HEK293 (cell line): ENCODE data around the gene TNNI3K.

ENCODE experiments used
- CTCF ChIA-PET: fragments of 350-600 bp; formaldehyde crosslinking; extraction: SDS; loops from one replicate; lab custom pipeline; 2021; ENCODE audit warnings: antibody characterized with exemption; lab: Yijun Ruan, JAX
- POLR2A ChIA-PET: fragments of 300-600 bp; formaldehyde crosslinking; extraction: SDS; loops from one replicate; lab custom pipeline; 2020; ENCODE audit warnings: antibody characterized with exemption, inconsistent platforms; lab: Yijun Ruan, JAX
- H3K27ac ChIP-seq: fragments of 200-500 bp; sonication (Bioruptor generic); 2 replicates; pipeline ENCODE4 v1.5.1; 2014; ENCODE audit warnings: low read depth, low read length, control low read depth, inconsistent platforms; ENCODE audit errors: extremely low read depth
- H3K36me3 ChIP-seq, 2 experiments: fragments of 200-500 bp in 1 of 2; sonication (Bioruptor generic) in 1 of 2; 1 replicate in 1 of 2; 2 replicates in 1 of 2; pipeline ENCODE4 v1.5.1; 2014 to 2017; ENCODE audit warnings: inconsistent platforms in 2 of 2, low read length in 2 of 2; ENCODE audit not compliant: control insufficient read depth in 2 of 2, insufficient read depth in 1 of 2
- H3K4me1 ChIP-seq: fragments of 200-500 bp; sonication (Bioruptor generic); 2 replicates; pipeline ENCODE4 v1.5.1; 2014; ENCODE audit warnings: mild to moderate bottlenecking, low read length, inconsistent platforms; ENCODE audit not compliant: control insufficient read depth, insufficient read depth
- H3K4me3 ChIP-seq: 2 replicates; pipeline ENCODE4 v1.5.1; 2011; ENCODE audit warnings: low read depth, mild to moderate bottlenecking, control low read depth, low read length, moderate library complexity
- H3K9me3 ChIP-seq: fragments of 200-500 bp; sonication (Bioruptor generic); 2 replicates; pipeline ENCODE4 v1.5.1; 2014; ENCODE audit warnings: low read depth, low read length, inconsistent platforms; ENCODE audit not compliant: control insufficient read depth, insufficient read depth
- INSM2 ChIP-seq: fragments of 450-650 bp; formaldehyde crosslinking; IDR thresholded peaks from 2 replicates; pipeline ENCODE4 v1.5.1; 2016; ENCODE audit warnings: missing biosample characterization, missing genetic modification characterization
- KLF7 ChIP-seq: fragments of 450-650 bp; formaldehyde crosslinking; IDR thresholded peaks from 2 replicates; pipeline ENCODE4 v1.5.1; 2016; ENCODE audit warnings: missing biosample characterization, missing genetic modification characterization, borderline replicate concordance
- MEIS1 ChIP-seq: sonication (generic); formaldehyde crosslinking; IDR thresholded peaks from 2 replicates; pipeline ENCODE4 v1.8.1; 2022; ENCODE audit warnings: missing genetic modification reagents, mild to moderate bottlenecking, borderline replicate concordance
- REST ChIP-seq: fragments of 450-650 bp; formaldehyde crosslinking; IDR thresholded peaks from 2 replicates; pipeline ENCODE4 v1.5.1; 2016; ENCODE audit warnings: missing biosample characterization, missing genetic modification characterization
- SETDB1 ChIP-seq: IDR thresholded peaks from one replicate; pipeline ENCODE4 v1.6.1; 2017; ENCODE audit warnings: mild to moderate bottlenecking, low read length, moderate library complexity, mixed read lengths; ENCODE audit not compliant: insufficient read length
- YY1 ChIP-seq: fragments of 450-650 bp; formaldehyde crosslinking; IDR thresholded peaks from 2 replicates; pipeline ENCODE4 v1.5.1; 2018; ENCODE audit warnings: missing biosample characterization, missing genetic modification characterization
- ZBTB17 ChIP-seq: fragments of 450-650 bp; formaldehyde crosslinking; IDR thresholded peaks from 2 replicates; pipeline ENCODE4 v1.5.1; 2016; ENCODE audit warnings: missing biosample characterization, missing genetic modification characterization
- ZFP41 ChIP-seq: fragments of 450-650 bp; formaldehyde crosslinking; IDR thresholded peaks from 2 replicates; pipeline ENCODE4 v1.5.1; 2016; ENCODE audit warnings: missing biosample characterization, missing genetic modification characterization, borderline replicate concordance
- ZNF138 ChIP-seq: fragments of 450-650 bp; formaldehyde crosslinking; IDR thresholded peaks from 2 replicates; pipeline ENCODE4 v1.5.1; 2016; ENCODE audit warnings: missing biosample characterization, missing genetic modification characterization, borderline replicate concordance
- ZNF16 ChIP-seq: fragments of 450-650 bp; formaldehyde crosslinking; IDR thresholded peaks from 2 replicates; pipeline ENCODE4 v1.5.1; 2016; ENCODE audit warnings: low read depth, missing biosample characterization, missing genetic modification characterization
- ZNF174 ChIP-seq: fragments of 450-650 bp; formaldehyde crosslinking; IDR thresholded peaks from 2 replicates; pipeline ENCODE4 v1.5.0; 2017; ENCODE audit warnings: missing biosample characterization, mild to moderate bottlenecking, missing genetic modification characterization
- ZNF184 ChIP-seq: fragments of 450-650 bp; IDR thresholded peaks from 2 replicates; pipeline ENCODE4 v1.5.1; 2018; ENCODE audit warnings: missing biosample characterization, mild to moderate bottlenecking, missing genetic modification characterization
- ZNF239 ChIP-seq: fragments of 450-650 bp; formaldehyde crosslinking; IDR thresholded peaks from 2 replicates; pipeline ENCODE4 v1.5.1; 2016; ENCODE audit warnings: missing biosample characterization, missing genetic modification characterization
- ZNF302 ChIP-seq: fragments of 450-650 bp; formaldehyde crosslinking; IDR thresholded peaks from 2 replicates; pipeline ENCODE4 v1.5.1; 2016; ENCODE audit warnings: missing biosample characterization, missing genetic modification characterization, low read depth
- ZNF324 ChIP-seq: fragments of 450-650 bp; formaldehyde crosslinking; IDR thresholded peaks from 2 replicates; pipeline ENCODE4 v1.5.1; 2016; ENCODE audit warnings: missing biosample characterization, missing genetic modification characterization
- ZNF341 ChIP-seq: fragments of 450-650 bp; formaldehyde crosslinking; IDR thresholded peaks from 2 replicates; pipeline ENCODE4; 2016; ENCODE audit warnings: low read depth, missing biosample characterization, missing genetic modification characterization
- ZNF433 ChIP-seq: fragments of 450-650 bp; formaldehyde crosslinking; IDR thresholded peaks from 2 replicates; pipeline ENCODE4 v1.5.1; 2016; ENCODE audit warnings: missing biosample characterization, missing genetic modification characterization, low read depth
- ZNF449 ChIP-seq: fragments of 450-650 bp; formaldehyde crosslinking; IDR thresholded peaks from 2 replicates; pipeline ENCODE4 v1.5.1; 2017; ENCODE audit warnings: missing biosample characterization, mild to moderate bottlenecking, missing genetic modification characterization, moderate library complexity
- ZNF510 ChIP-seq: fragments of 450-650 bp; formaldehyde crosslinking; IDR thresholded peaks from 2 replicates; pipeline ENCODE4 v1.5.1; 2018; ENCODE audit warnings: mild to moderate bottlenecking, missing genetic modification characterization, missing biosample characterization; ENCODE audit not compliant: insufficient replicate concordance
- ZNF600 ChIP-seq: fragments of 450-650 bp; formaldehyde crosslinking; IDR thresholded peaks from 2 replicates; pipeline ENCODE4 v1.5.1; 2016; ENCODE audit warnings: missing biosample characterization, missing genetic modification characterization
- ZNF654 ChIP-seq: fragments of 450-650 bp; formaldehyde crosslinking; IDR thresholded peaks from 2 replicates; pipeline ENCODE4 v1.5.1; 2016; ENCODE audit warnings: low read depth, missing biosample characterization, missing genetic modification characterization
- ZNF660 ChIP-seq: fragments of 450-650 bp; IDR thresholded peaks from 2 replicates; pipeline ENCODE4 v1.5.1; 2018; ENCODE audit warnings: missing biosample characterization, mild to moderate bottlenecking, missing genetic modification characterization
- ZNF747 ChIP-seq: fragments of 450-650 bp; formaldehyde crosslinking; IDR thresholded peaks from 2 replicates; pipeline ENCODE4 v1.5.1; 2016; ENCODE audit warnings: missing biosample characterization, missing genetic modification characterization
- ZNF843 ChIP-seq: fragments of 450-650 bp; formaldehyde crosslinking; IDR thresholded peaks from 2 replicates; pipeline ENCODE4 v1.5.1; 2016; ENCODE audit warnings: missing biosample characterization, missing genetic modification characterization

TNNI3K gene

GRCh38 chr1:74235153-74235552 is at the start of gene TNNI3K:
TNNI3K (plus strand) TSS chr1:74235387; CDS start chr1:74235452, 65 bp downstream.
- no peak within 1 kb of the TSS for H3K4me3 ChIP-seq
- POLR2A ChIA-PET, result no interaction called here
- H3K36me3 ChIP-seq, result no peaks in the 10 kb centered on the region
- no peaks in the 10 kb centered on the region for H3K4me1 ChIP-seq
- TF ChIP-seq ZNF600 (no peak), ZNF341 (tag by site-specific recombination) (no peak), ZNF747 (no peak), ZBTB17 (tag by site-specific recombination) (no peak), ZNF302 (tag by site-specific recombination) (no peak), ZNF433 (tag by site-specific recombination) (no peak), ZNF239 (no peak), ZNF184 (tag by site-specific recombination) (no peak), MEIS1 (CRISPR knock-in tag) (no peak), ZFP41 (tag by site-specific recombination) (no peak), YY1 (no peak), ZNF654 (tag by site-specific recombination) (no peak), ZNF174 (no peak)
- CTCF ChIA-PET, result no interaction called here
- no peaks in the 10 kb centered on the region for H3K9me3 ChIP-seq
- no peak within 1 kb of the TSS for H3K27ac ChIP-seq

- TF ChIP-seq ZNF843 (tag by site-specific recombination) (no peak), ZNF510 (tag by site-specific recombination) (no peak), ZNF449 (tag by site-specific recombination) (no peak), ZNF16 (tag by site-specific recombination) (no peak), REST (tag by site-specific recombination) (no peak), ZNF660 (tag by site-specific recombination) (no peak), ZNF324 (tag by site-specific recombination) (no peak), KLF7 (tag by site-specific recombination) (no peak), INSM2 (tag by site-specific recombination) (no peak), SETDB1 (no peak), ZNF138 (tag by site-specific recombination) (no peak)
- ChIA-PET CTCF (no interaction called here), POLR2A (no interaction called here)
- no peak overlapping the region for H3K4me3 ChIP-seq
- no peaks in the 10 kb centered on the region for H3K4me1 ChIP-seq
- no peak overlapping the region for H3K27ac ChIP-seq
- no peaks in the 10 kb centered on the region for H3K9me3 ChIP-seq
- no peaks in the 10 kb centered on the region for H3K36me3 ChIP-seq
These were observed 41.3 kb upstream of the TNNI3K start for GRCh38 chr1:74193908-74194307.
